ENCODE measurements around the gene C22orf39. TPM values are rescaled to one million over a fixed set of nuclear protein-coding genes. Genes with fewer than 3 reads are reported as not detected.

C22orf39 gene
- total RNA-seq, 3 donors from 2014 or later: 21.9 to 60.4 (median 28.0) TPM

DNA sequence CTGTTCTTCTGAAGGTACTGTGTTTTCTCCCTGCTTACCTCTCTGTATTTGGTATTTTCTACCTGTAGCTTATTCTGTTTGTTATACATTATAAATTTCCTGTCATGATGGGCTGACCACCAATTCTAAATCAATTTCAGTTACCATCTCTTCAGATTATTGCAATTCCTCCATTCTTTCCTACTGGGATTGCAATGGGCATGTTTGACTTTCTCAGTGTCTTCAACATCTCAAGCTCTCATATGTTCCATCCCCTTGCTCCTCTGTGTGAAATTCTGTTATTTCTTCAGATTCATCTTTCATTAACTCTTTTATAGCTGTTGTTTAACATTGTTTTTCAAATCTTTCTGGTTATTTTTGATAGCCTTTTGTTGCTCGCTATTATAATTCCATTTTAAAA lies 15.5 kb upstream of the C22orf39 start:
- Histone ChIP-seq H3K9me3 (no peaks in the 10 kb centered on the region), H3K36me3 (ENCODE audit: low read depth) (peaks cover 16% of the 10 kb centered on the region), H3K4me1 (ENCODE audit: low read depth) (no peaks in the 10 kb centered on the region), H3K4me3 (no peak overlapping the region)
- intact Hi-C loops (cut with DNase I, micrococcal nuclease): no loop called here
- no peak for DNase-seq
- no peak for ATAC-seq
- TF ChIP-seq, protein P1, sequence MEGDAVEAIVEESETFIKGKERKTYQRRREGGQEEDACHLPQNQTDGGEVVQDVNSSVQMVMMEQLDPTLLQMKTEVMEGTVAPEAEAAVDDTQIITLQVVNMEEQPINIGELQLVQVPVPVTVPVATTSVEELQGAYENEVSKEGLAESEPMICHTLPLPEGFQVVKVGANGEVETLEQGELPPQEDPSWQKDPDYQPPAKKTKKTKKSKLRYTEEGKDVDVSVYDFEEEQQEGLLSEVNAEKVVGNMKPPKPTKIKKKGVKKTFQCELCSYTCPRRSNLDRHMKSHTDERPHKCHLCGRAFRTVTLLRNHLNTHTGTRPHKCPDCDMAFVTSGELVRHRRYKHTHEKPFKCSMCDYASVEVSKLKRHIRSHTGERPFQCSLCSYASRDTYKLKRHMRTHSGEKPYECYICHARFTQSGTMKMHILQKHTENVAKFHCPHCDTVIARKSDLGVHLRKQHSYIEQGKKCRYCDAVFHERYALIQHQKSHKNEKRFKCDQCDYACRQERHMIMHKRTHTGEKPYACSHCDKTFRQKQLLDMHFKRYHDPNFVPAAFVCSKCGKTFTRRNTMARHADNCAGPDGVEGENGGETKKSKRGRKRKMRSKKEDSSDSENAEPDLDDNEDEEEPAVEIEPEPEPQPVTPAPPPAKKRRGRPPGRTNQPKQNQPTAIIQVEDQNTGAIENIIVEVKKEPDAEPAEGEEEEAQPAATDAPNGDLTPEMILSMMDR (IDR thresholded peaks at IDR 0.05): no peak

DNA sequence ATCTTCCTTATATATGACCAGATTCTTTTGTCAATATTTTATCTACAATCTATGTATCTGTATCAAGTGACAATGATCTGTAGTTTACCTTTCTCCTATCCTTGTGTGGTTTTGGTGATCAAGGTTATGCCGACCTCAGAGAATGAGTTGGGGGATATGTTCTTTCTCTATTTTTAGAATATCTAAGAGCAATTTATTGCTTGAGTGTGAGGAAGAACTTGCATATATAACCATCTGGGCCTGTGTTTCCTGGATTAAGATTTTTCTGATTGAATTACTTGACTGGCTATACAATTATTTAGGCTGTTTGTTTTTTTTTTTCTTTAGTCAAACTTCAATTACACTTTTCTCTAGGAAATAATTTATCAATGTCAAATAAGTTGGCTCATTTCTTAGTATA lies 14.0 kb upstream of the C22orf39 start:
- TF ChIP-seq, protein P1 (IDR thresholded peaks at IDR 0.05): no peak
- ATAC-seq (no peak), DNase-seq (no peak)
- no peaks in the 10 kb centered on the region for H3K9me3 ChIP-seq
- intact Hi-C loops (cut with DNase I, micrococcal nuclease): no loop called here
- H3K4me1 ChIP-seq (ENCODE audit: low read depth): no peaks in the 10 kb centered on the region
- no peak overlapping the region for H3K4me3 ChIP-seq
- peaks cover 10% of the 10 kb centered on the region for H3K36me3 ChIP-seq (ENCODE audit: low read depth)

DNA sequence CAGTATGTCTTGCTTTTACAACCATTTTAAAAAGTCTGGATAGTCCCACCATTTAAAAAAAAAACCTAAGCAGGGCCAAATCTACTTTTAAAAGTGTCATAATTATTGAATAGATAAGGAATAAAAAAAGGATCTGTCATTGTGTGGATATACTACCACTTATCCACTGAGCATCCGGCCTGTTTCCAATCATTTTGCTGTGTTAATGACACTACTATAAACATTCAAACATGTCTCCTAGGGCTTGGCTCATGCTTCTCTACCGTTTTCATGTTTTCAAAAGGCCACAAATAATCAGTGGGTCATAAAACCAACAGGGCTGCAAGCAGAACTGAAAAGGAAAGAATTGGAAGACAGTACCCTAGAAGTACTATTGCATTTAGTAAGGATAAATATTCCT lies 12.5 kb upstream of the C22orf39 start:
- no peak for ATAC-seq
- Histone ChIP-seq H3K4me3 (no peak overlapping the region), H3K4me1 (ENCODE audit: low read depth) (no peaks in the 10 kb centered on the region), H3K9me3 (no peaks in the 10 kb centered on the region), H3K36me3 (ENCODE audit: low read depth) (peaks cover 13% of the 10 kb centered on the region)
- intact Hi-C loops (cut with DNase I, micrococcal nuclease): no loop called here
- TF ChIP-seq, protein P1 (IDR thresholded peaks at IDR 0.05): no peak
- DNase-seq: no peak

DNA sequence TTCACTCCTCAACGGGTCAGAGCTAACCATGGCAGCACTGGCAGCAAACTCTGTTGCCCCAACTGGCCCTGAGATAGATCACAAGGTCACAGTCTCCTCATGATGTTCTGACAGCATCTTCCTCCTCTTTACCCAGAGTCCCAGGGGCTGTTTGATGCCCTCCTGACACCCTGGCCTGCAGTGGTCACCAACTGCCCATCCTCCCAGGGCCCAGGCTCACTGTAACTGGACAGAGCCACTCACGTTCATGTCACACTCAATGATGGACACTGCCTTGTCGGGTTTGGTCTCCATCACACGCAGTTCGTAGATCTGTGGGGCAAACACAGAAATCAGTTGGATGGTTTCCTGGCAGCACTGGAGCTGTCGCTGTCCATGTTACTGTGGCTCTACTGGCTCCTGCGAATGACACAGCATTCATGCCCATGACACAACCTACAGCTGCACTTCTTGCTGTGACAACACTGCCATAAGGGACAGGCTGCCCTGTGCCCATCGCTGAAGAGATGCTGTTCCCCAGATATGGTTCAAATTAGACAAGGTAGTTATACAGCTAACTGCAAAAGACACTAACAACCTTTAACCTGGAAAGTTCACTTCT lies 10.4 kb upstream of the C22orf39 start:
- Histone ChIP-seq H3K36me3 (ENCODE audit: low read depth) (peaks cover 13% of the 10 kb centered on the region), H3K4me3 (no peak overlapping the region), H3K4me1 (ENCODE audit: low read depth) (no peaks in the 10 kb centered on the region), H3K9me3 (no peaks in the 10 kb centered on the region)
- ATAC-seq (no peak), DNase-seq (no peak)
- intact Hi-C loops (cut with DNase I, micrococcal nuclease): no loop called here
- TF ChIP-seq, protein P1 (IDR thresholded peaks at IDR 0.05): no peak

DNA sequence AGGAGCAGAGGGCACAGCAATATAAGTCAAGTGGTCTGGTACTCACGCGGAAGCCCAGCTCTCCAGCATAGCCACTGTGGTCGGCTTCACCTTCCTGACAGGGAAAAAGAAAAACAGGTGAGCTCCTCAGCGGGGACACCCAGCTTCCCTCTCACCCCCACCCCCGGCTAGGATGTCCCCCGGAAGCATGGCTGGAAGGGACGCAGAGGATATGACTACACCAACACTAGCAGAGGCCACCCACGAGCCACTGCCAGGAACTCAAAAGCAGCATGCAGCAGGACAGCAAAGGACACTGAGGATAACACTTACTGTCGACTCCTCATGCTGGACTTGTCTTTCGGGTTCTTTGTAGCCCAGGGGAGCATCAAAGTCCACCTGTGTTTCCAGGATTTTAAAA lies 9.0 kb upstream of the C22orf39 start:
- H3K4me1 ChIP-seq (ENCODE audit: low read depth): no peaks in the 10 kb centered on the region
- no peak for ATAC-seq
- DNase-seq: no peak
- TF ChIP-seq, protein P1 (IDR thresholded peaks at IDR 0.05): no peak
- no peak overlapping the region for H3K4me3 ChIP-seq
- H3K9me3 ChIP-seq: no peaks in the 10 kb centered on the region
- H3K36me3 ChIP-seq (ENCODE audit: low read depth): peaks cover 13% of the 10 kb centered on the region
- intact Hi-C loops (cut with DNase I, micrococcal nuclease): no loop called here
